Measurements from ENCODE around the gene KRTAP13-4.

The KRTAP13-4 gene

DNA sequence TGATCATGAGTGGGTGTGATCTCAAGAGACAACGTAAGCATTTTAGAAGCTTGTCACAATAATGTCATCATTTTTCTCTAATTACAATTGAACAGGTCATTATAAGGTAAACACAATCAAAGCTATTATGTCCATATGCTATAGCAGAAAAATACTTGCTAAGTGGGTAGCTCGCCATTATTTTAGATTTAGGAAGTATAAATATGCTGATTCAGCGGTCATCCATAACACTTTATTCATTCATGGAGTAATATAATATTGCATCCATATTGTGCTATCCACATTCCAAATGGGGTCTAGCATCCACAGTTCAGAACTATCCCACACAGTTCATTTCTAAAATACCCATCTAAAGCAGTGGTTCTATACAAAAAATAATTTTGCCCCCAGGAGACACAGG, 18.5 kb downstream of the KRTAP13-4 start:
- TF ChIP-seq, protein P1, sequence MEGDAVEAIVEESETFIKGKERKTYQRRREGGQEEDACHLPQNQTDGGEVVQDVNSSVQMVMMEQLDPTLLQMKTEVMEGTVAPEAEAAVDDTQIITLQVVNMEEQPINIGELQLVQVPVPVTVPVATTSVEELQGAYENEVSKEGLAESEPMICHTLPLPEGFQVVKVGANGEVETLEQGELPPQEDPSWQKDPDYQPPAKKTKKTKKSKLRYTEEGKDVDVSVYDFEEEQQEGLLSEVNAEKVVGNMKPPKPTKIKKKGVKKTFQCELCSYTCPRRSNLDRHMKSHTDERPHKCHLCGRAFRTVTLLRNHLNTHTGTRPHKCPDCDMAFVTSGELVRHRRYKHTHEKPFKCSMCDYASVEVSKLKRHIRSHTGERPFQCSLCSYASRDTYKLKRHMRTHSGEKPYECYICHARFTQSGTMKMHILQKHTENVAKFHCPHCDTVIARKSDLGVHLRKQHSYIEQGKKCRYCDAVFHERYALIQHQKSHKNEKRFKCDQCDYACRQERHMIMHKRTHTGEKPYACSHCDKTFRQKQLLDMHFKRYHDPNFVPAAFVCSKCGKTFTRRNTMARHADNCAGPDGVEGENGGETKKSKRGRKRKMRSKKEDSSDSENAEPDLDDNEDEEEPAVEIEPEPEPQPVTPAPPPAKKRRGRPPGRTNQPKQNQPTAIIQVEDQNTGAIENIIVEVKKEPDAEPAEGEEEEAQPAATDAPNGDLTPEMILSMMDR (IDR thresholded peaks at IDR 0.05) = no peak

DNA sequence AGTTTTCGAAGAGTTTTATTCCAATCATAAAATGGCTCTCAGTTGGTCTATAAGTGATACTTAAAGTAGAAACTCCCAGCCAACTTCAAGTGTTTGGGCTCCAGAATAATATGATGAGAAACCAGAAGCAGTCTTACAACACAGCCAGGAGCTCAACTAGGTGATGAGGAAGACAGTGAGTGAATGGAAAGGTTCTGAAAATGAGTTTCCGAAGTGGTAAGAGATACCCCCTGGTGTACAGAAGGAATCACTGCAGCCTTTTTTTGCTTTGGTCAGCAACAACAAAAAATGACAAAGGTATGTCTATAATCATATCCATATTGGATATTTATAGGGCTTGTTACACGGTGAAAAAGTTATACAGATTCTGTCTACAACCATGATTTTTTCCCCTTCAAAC, 33.7 kb downstream of the KRTAP13-4 start:
- TF ChIP-seq, protein P1 (IDR thresholded peaks at IDR 0.05) = peak; percentile 71

DNA sequence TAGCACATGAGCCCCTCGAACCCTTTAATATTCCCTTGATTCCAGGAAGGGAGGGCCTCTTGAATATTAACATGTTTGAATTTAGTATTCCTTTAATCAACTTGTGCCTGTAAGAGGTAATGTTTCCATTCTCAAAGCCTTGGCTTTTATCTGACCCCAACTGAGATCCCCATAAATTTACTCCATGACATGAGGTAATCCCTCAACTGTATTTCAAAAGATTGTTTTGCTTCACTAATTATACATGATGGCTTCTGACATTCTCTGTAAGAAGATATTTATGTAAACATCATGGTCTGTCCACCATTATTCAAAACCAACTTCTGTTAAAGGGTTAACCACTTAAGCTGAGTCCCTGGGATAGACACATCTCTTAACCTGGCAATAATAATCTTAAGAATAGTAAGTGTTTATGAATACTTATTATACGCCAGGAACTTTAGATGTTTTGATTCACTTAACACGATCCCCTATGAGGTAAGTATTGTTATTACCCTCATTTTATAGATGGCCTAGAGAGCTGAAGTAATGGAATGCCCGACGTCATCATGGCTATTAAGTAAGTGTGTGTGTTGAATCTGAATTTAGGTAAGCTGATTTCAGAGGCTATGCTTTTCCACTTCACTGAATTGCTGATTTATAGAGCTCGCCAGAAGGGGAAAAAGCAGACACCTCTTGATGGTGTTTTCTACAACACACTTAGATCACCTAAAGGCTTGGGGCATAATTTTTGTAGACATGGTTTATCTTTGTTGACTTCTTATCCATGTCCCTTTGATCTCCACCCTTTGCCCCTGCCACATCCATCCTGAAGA, 39.1 kb downstream of the KRTAP13-4 start:
- TF ChIP-seq, protein P1 (IDR thresholded peaks at IDR 0.05) = no peak

DNA sequence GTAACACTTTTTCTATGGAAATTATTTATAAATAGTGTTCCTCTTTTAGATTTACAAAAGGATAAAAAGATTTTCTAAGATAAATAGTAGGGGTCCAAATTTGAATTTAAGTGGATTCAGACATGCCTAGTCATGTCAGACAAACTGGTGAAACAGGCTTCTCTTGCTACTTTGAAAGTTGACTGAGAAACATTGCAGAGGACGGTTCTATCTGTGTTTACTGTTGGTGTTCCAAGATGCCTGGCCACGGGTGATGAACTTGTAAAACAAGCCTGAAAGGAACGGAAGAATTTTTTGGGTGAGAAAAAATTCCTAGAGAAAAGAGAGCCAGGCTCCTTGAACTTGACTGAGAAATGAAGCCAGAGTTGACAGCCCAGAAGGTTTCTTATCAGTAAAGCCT, 48.0 kb downstream of the KRTAP13-4 start:
- TF ChIP-seq, protein P1 (IDR thresholded peaks at IDR 0.05) = no peak

DNA sequence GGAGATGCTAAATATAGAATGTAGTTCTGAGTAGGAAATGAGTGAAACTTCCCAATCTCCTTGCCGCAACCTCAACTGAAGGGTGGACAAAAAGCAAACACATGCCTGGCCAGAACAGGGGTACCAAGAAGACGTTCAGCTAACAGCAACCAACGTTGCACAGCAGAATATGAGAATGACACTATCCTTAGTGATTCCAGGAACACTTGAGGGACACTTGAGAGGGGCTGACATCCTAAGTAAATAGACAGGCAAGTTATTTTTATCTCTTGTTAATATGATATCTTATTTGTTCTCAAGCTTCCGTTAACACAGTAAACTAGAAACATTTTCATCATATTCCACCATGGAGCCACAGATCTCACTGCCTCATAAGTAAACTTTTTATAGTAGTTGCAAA, 49.2 kb downstream of the KRTAP13-4 start:
- TF ChIP-seq, protein P1 (IDR thresholded peaks at IDR 0.05) = no peak

DNA sequence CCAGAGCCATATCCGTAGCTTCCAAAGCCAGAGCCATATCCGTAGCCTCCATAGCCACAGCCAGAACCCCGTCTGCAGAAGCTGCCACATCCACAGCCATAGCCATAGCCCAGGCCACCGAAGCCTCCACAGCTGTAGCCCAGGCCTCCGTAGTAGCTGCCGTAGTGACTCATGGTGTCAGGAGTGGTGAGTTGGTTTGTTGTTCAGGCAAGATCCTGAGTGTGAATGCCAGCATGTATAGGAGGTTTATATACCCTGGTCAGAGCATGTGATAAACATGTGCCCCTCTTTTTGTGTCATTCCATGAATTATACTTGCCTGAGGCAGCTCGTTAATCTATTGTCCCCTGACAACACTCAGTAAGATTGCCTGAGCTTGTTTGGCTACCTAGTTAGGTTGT, 50.1 kb downstream of the KRTAP13-4 start, which contains the start of gene KRTAP19-1:
Gene KRTAP19-1, minus strand, starts transcription at position 223 of the 400 bp plus-strand sequence. Its CDS starts 50 bp downstream, at position 173.
- TF ChIP-seq, protein P1 (IDR thresholded peaks at IDR 0.05) = no peak

Data from LNCAP (cell line).